Endodermal cell (in vitro differentiated cells): ENCODE data around the gene EFHC1. TPM values are rescaled to one million over a fixed set of nuclear protein-coding genes. Genes with fewer than 3 reads are reported as not detected.
"Not testable (repeated sequence)": the region's sequence is repeated elsewhere in the genome, so short reads cannot be mapped to it uniquely, and the experiment has no call there.

Experiments used
- DNase-seq: peaks from one replicate; pipeline ENCODE4 v3.0.0-alpha.2; 2017
- H3K27ac ChIP-seq: 2 replicates; pipeline ENCODE4 v1.5.1; 2013; ENCODE audit warnings: mild to moderate bottlenecking, low read depth, low read length, moderate library complexity
- H3K27me3 ChIP-seq: 2 replicates; pipeline ENCODE4 v1.6.1; 2013; ENCODE audit warnings: mild to moderate bottlenecking, low read length, moderate library complexity; ENCODE audit not compliant: insufficient read depth, control insufficient read depth, poor library complexity, severe bottlenecking
- H3K36me3 ChIP-seq: 2 replicates; pipeline ENCODE4 v1.7.0; 2013; ENCODE audit warnings: mild to moderate bottlenecking, low read length, moderate library complexity; ENCODE audit not compliant: control insufficient read depth, insufficient read depth
- H3K4me1 ChIP-seq: one replicate; pipeline ENCODE4 v1.7.0; 2013; ENCODE audit warnings: low read length; ENCODE audit not compliant: control insufficient read depth, insufficient read depth
- H3K4me3 ChIP-seq: 2 replicates; pipeline ENCODE4 v1.5.1; 2013; ENCODE audit warnings: mild to moderate bottlenecking, low read length, moderate library complexity
- H3K9ac ChIP-seq: 2 replicates; pipeline ENCODE4 v1.6.1; 2013; ENCODE audit warnings: mild to moderate bottlenecking, low read length, moderate library complexity; ENCODE audit not compliant: poor library complexity, severe bottlenecking; ENCODE audit errors: extremely low read depth
- H3K9me3 ChIP-seq: 2 replicates; pipeline ENCODE4 v1.6.1; 2013; ENCODE audit warnings: mild to moderate bottlenecking, low read length, moderate library complexity; ENCODE audit not compliant: control insufficient read depth
- H3K27ac Mint-ChIP-seq: 2 replicates; pipeline ENCODE4 v1.8.0; 2020; ENCODE audit warnings: mixed read lengths
- H3K27me3 Mint-ChIP-seq: 2 replicates; pipeline ENCODE4 v1.8.0; 2021; ENCODE audit warnings: mild to moderate bottlenecking, mixed read lengths; ENCODE audit not compliant: insufficient read depth
- H3K36me3 Mint-ChIP-seq: 2 replicates; pipeline ENCODE4 v1.8.0; 2020; ENCODE audit warnings: low read depth, mixed read lengths
- H3K4me1 Mint-ChIP-seq: 2 replicates; pipeline ENCODE4 v1.8.0; 2020; ENCODE audit warnings: mixed read lengths
- H3K4me3 Mint-ChIP-seq: 2 replicates; pipeline ENCODE4 v1.8.0; 2020; ENCODE audit warnings: mild to moderate bottlenecking, moderate library complexity, mixed read lengths
- H3K9me3 Mint-ChIP-seq: 2 replicates; pipeline ENCODE4 v1.8.0; 2020; ENCODE audit warnings: mild to moderate bottlenecking, mixed read lengths
- WGBS, 2 experiments: methylation state at CpG; one replicate each; pipeline versions ENCODE4 v1.1.5 to v1.1.7; 2013; ENCODE audit warnings: missing lambda C conversion rate in 2 of 2, mixed read lengths in 1 of 2; ENCODE audit not compliant: insufficient coverage in 1 of 2, insufficient read length in 1 of 2; 5-methylcytosine and 5-hydroxymethylcytosine counted together
- total RNA-seq, 2 donors: library from RNA; stranded (reverse); fragmentation: NEBNext Ultra II Directional in 1 of 2; extraction: Animal tissue kit (Norgen Biotek cat#: 25700) in 1 of 2; gene quantifications; 2 replicates in 1 of 2; 3 replicates in 1 of 2; pipeline ENCODE4 v1.2.1, GENCODE V29; 2021
- TF ChIP-seq, protein P1 (sequence below): fragments of 200-600 bp; sonication (generic); conservative IDR thresholded peaks from 2 replicates; pipeline ENCODE4 v1.5.0; 2021; ENCODE audit warnings: antibody characterized with exemption, mild to moderate bottlenecking

EFHC1 gene
- total RNA-seq, 2 donors from 2014 or later: 26.4 to 46.4 TPM

DNA sequence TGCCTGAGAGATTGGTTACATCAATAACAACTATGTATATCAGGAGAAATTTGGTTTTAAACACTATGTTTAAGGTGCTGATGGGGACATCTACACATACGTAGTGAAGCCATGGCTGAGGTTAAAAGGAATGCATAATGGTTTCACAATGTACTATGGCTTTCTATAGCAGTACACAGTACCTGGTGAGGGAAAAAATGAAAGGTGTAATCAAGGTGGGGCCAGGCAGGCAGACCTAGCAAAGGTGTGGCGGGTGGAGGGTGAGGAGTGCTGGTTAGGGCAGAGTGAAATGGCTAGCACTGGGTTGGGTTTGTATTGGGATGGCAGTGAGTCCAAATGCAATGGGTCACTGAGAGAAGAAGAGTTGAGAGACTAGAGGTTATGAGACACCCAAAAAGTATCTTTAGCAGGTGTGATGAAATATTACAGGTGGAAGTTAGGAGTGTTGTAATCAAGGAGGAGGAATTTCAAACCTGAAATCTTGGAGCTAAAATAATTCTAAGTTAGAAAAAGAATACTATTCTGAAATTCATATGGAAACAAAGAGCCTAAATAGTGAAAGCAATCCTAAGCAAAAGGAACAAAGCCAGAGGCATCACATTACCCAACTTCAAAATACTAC, 35.9 kb upstream of the EFHC1 start:
- no peak overlapping the region for H3K4me3 ChIP-seq
- no peak overlapping the region for H3K9ac ChIP-seq
- WGBS, 2 experiments: 81 to 100% methylated on average over 1 to 2 of the region's 2 CpGs
- H3K9me3 ChIP-seq: peaks cover 16% of the 10 kb centered on the region
- Mint-ChIP-seq H3K9me3 (peaks cover 18% of the 10 kb centered on the region), H3K4me3 (no peak overlapping the region), H3K4me1 (peaks cover 3% of the 10 kb centered on the region), H3K27ac (no peak overlapping the region), H3K27me3 (no peaks in the 10 kb centered on the region), H3K36me3 (peaks cover 1% of the 10 kb centered on the region)
- no peak for DNase-seq
- H3K27me3 ChIP-seq: no peaks in the 10 kb centered on the region
- no peaks in the 10 kb centered on the region for H3K36me3 ChIP-seq
- no peak overlapping the region for H3K27ac ChIP-seq
- no peaks in the 10 kb centered on the region for H3K4me1 ChIP-seq
- TF ChIP-seq, protein P1, sequence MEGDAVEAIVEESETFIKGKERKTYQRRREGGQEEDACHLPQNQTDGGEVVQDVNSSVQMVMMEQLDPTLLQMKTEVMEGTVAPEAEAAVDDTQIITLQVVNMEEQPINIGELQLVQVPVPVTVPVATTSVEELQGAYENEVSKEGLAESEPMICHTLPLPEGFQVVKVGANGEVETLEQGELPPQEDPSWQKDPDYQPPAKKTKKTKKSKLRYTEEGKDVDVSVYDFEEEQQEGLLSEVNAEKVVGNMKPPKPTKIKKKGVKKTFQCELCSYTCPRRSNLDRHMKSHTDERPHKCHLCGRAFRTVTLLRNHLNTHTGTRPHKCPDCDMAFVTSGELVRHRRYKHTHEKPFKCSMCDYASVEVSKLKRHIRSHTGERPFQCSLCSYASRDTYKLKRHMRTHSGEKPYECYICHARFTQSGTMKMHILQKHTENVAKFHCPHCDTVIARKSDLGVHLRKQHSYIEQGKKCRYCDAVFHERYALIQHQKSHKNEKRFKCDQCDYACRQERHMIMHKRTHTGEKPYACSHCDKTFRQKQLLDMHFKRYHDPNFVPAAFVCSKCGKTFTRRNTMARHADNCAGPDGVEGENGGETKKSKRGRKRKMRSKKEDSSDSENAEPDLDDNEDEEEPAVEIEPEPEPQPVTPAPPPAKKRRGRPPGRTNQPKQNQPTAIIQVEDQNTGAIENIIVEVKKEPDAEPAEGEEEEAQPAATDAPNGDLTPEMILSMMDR: no peak

DNA sequence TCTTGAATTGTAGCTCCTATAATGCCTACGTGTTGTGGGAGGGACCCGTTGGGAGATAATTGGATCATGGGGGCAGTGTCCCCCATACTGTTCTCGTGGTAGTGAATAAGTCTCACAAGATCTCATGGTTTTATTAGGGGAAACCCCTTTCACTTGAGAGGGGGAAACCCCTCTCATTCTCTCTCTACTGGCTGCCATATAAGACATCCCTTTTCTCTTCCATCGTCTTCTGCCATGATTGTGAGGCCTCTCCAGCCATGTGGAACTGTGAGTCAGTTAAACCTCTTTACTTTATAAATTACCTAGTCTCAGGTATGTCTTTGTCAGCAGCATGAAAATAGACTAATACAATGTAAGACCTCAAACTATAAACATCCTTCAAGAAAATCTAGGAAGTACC, 35.1 kb upstream of the EFHC1 start:
- Mint-ChIP-seq H3K27ac (no peak overlapping the region), H3K36me3 (peaks cover 1% of the 10 kb centered on the region), H3K9me3 (peaks cover 18% of the 10 kb centered on the region), H3K4me1 (peaks cover 10% of the 10 kb centered on the region), H3K4me3 (no peak overlapping the region), H3K27me3 (no peaks in the 10 kb centered on the region)
- DNase-seq: no peak
- Histone ChIP-seq H3K4me3 (no peak overlapping the region), H3K27me3 (no peaks in the 10 kb centered on the region), H3K27ac (no peak overlapping the region), H3K9me3 (peaks cover 16% of the 10 kb centered on the region), H3K36me3 (no peaks in the 10 kb centered on the region), H3K9ac (no peak overlapping the region), H3K4me1 (no peaks in the 10 kb centered on the region)
- TF ChIP-seq, protein P1: no peak
- WGBS, 2 experiments: 95 to 96% methylated on average over 3 to 4 of the region's 4 CpGs

DNA sequence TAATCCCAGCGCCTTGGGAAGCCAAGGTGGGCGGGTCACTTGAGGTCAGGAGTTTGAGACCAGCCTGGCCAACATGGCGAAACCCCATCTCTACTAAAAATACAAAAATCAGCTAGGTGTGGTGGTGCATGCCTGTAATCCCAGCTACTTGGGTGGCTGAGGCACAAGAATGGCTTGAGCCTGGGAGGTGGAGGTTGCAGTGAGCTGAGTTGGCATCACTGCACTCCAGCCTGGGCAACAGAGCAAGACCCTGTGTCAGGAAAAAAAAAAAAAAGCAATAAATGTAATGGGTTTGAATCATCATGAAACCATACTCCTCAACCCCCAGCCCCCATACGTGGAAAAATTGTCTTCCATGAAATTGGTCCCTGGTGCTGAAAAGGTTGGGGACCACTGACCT, 32.0 kb upstream of the EFHC1 start:
- H3K4me3 Mint-ChIP-seq, H3K9ac ChIP-seq, H3K36me3 ChIP-seq, H3K4me1 Mint-ChIP-seq, H3K27me3 ChIP-seq, DNase-seq, H3K4me1 ChIP-seq, H3K27ac ChIP-seq, H3K27ac Mint-ChIP-seq, H3K4me3 ChIP-seq, H3K36me3 Mint-ChIP-seq, H3K27me3 Mint-ChIP-seq: not testable (repeated sequence)
- H3K9me3 Mint-ChIP-seq: peaks cover 18% of the 10 kb centered on the region
- WGBS, 2 experiments: 87% methylated on average over 3 of the region's 4 CpGs; no CpG with 5 or more reads in 1 of the 2 experiments
- H3K9me3 ChIP-seq: peaks cover 16% of the 10 kb centered on the region

DNA sequence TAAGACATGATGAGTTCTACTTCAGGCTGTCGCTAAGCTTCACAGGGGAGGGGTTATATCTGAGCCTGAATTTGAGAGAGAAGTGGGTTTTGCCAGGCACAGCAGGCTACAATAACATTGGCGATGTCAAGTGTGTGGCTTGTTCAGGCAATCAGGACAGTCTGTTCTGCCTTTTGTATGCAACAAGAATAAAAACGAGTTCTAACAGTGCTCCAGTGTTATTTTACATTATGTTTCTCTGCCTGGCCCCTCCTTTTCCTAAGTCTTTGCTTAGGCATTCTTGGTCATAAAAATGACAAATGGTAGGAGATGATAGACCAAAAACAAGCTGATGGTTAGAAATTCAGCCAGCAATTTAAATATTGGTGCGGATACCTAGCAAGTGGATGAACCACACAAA, 31.4 kb upstream of the EFHC1 start:
- H3K4me3 Mint-ChIP-seq: no peak overlapping the region
- peaks cover 16% of the 10 kb centered on the region for H3K9me3 ChIP-seq
- H3K36me3 Mint-ChIP-seq: peaks cover 1% of the 10 kb centered on the region
- WGBS, 2 experiments: 94 to 98% methylated on average over 4 of the region's 4 CpGs
- no peaks in the 10 kb centered on the region for H3K27me3 Mint-ChIP-seq
- no peaks in the 10 kb centered on the region for H3K4me1 ChIP-seq
- H3K27ac Mint-ChIP-seq: no peak overlapping the region
- no peak overlapping the region for H3K4me3 ChIP-seq
- TF ChIP-seq, protein P1: no peak
- peaks cover 18% of the 10 kb centered on the region for H3K9me3 Mint-ChIP-seq
- H3K27ac ChIP-seq: no peak overlapping the region
- H3K9ac ChIP-seq: no peak overlapping the region
- peaks cover 10% of the 10 kb centered on the region for H3K4me1 Mint-ChIP-seq
- H3K27me3 ChIP-seq: no peaks in the 10 kb centered on the region
- DNase-seq: no peak
- H3K36me3 ChIP-seq: no peaks in the 10 kb centered on the region
